Parathyroid adenoma (tissue), 2 donors: ENCODE measurements around the gene DVL1.

ENCODE experiments used
- H2AFZ ChIP-seq: fragments of 300-600 bp; sonication (generic); one replicate; pipeline ENCODE4 v1.7.0; 2017; ENCODE audit warnings: antibody characterized with exemption, mild to moderate bottlenecking
- H3K27ac ChIP-seq: fragments of 300-600 bp; sonication (generic); one replicate; pipeline ENCODE4 v1.7.0; 2017
- H3K27me3 ChIP-seq: fragments of 300-600 bp; sonication (generic); one replicate; pipeline ENCODE4 v1.7.0; 2017; ENCODE audit warnings: low read length; ENCODE audit not compliant: control insufficient read depth, insufficient read depth
- H3K36me3 ChIP-seq: fragments of 300-600 bp; sonication (generic); one replicate; pipeline ENCODE4 v1.7.0; 2017; ENCODE audit warnings: low read length; ENCODE audit not compliant: control insufficient read depth, insufficient read depth
- H3K4me1 ChIP-seq: fragments of 300-600 bp; sonication (generic); one replicate; pipeline ENCODE4 v1.7.0; 2017; ENCODE audit warnings: control low read depth
- H3K4me2 ChIP-seq: fragments of 300-600 bp; sonication (generic); one replicate; pipeline ENCODE4 v1.7.0; 2017; ENCODE audit warnings: low read length
- H3K4me3 ChIP-seq: fragments of 300-600 bp; sonication (generic); one replicate; pipeline ENCODE4 v1.7.0; 2017; ENCODE audit warnings: low read depth, low read length
- H3K79me2 ChIP-seq: fragments of 300-600 bp; sonication (generic); one replicate; pipeline ENCODE4 v1.7.0; 2017; ENCODE audit warnings: control low read depth
- H3K9ac ChIP-seq: fragments of 300-600 bp; sonication (generic); one replicate; pipeline ENCODE4 v1.7.0; 2017; ENCODE audit warnings: mild to moderate bottlenecking
- H3K9me3 ChIP-seq: fragments of 300-600 bp; sonication (generic); one replicate; pipeline ENCODE4 v1.7.0; 2017; ENCODE audit warnings: low read length; ENCODE audit not compliant: control insufficient read depth
- TF ChIP-seq, protein P1 (sequence below): fragments of 300-600 bp; sonication (generic); IDR thresholded peaks from one replicate; pipeline ENCODE4 v1.7.0; 2017; ENCODE audit warnings: antibody characterized with exemption, mild to moderate bottlenecking
- donor health status: primary hyperparathyroidism.

DVL1 gene

DNA sequence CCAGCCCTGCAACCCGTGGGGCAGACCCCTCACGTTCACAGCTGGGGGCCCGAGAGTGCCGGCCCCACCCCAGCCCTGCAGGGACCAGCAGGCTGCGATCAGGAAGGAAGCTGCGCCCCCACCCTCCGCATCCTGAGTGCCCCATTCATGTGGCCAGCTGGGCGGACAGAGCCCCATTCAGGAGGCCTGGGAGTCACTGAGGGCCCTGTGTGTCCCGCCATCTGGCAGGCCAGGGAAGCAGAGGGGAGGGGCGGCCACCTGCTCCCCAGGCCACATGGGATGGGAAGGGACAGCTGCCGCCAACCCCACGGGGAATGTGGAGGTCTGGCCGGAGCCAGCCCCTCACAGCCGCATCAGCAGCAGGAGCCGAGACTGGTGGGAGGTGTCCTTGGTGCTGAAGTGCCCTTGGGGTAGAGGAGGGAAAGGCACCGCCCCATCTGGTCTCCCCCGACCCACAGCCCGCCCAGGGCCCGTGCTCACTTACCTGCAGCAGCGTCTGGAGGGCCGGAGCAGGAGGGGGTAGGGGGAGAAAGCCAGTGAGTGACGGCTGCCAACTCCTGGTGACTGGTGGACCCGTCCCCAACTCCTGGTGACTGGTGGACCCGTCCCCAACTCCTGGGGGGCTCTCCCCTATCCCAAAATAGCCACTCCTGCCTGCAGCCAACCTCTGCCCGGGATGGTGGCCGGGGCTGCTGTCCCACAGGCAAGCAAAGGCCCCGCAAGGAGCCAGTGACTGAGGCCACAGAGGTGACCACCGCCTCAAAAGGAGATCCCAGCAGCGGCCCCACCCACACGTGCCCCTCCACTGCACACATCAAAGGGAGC lies 50.1 kb downstream of the DVL1 start:
- Histone ChIP-seq H3K27me3 (no peaks in the 10 kb centered on the region), H3K9ac (no peak overlapping the region), H3K36me3 (no peaks in the 10 kb centered on the region), H3K4me3 (no peak overlapping the region), H3K27ac (no peak overlapping the region), H3K9me3 (no peaks in the 10 kb centered on the region), H3K4me1 (no peaks in the 10 kb centered on the region), H3K4me2 (no peak overlapping the region), H3K79me2 (no peaks in the 10 kb centered on the region), H2AFZ (no peak overlapping the region)
- TF ChIP-seq, protein P1, sequence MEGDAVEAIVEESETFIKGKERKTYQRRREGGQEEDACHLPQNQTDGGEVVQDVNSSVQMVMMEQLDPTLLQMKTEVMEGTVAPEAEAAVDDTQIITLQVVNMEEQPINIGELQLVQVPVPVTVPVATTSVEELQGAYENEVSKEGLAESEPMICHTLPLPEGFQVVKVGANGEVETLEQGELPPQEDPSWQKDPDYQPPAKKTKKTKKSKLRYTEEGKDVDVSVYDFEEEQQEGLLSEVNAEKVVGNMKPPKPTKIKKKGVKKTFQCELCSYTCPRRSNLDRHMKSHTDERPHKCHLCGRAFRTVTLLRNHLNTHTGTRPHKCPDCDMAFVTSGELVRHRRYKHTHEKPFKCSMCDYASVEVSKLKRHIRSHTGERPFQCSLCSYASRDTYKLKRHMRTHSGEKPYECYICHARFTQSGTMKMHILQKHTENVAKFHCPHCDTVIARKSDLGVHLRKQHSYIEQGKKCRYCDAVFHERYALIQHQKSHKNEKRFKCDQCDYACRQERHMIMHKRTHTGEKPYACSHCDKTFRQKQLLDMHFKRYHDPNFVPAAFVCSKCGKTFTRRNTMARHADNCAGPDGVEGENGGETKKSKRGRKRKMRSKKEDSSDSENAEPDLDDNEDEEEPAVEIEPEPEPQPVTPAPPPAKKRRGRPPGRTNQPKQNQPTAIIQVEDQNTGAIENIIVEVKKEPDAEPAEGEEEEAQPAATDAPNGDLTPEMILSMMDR, result no peak

DNA sequence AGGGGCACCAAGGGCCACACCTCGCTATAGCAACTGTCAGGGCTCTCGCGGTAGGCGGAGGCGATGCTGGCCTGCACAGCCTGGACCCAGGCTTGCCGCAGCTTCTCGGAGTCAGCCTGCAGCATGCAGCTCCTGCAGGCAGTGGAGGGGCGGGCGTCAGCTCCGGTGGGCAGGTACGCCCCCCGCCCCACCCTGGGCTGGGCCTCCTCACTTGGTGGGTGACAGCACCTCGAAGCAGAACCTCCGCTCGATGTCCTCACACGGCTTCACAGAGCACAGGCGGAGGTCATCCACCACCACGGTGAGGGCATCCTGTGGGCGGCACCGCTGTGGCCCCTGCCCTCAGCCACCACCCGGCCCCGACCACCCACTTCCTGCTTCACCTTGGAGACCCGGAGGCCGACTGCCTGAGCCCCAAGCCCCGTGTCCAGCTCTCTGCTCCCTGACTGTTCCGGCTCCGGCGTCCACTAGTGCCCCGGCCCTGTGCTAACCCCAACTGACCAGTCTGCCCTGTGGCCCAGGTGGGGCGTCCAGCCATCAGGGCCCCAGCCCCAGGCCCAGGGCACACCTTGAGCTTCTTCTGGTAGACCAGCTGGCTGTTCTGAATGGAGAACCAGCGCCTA lies 51.3 kb downstream of the DVL1 start:
- H3K4me3 ChIP-seq, result no peak overlapping the region
- H3K27me3 ChIP-seq, result no peaks in the 10 kb centered on the region
- H3K4me1 ChIP-seq, result no peaks in the 10 kb centered on the region
- H3K4me2 ChIP-seq, result no peak overlapping the region
- no peak overlapping the region for H3K27ac ChIP-seq
- TF ChIP-seq, protein P1, result no peak
- H3K79me2 ChIP-seq, result no peaks in the 10 kb centered on the region
- no peaks in the 10 kb centered on the region for H3K36me3 ChIP-seq
- H2AFZ ChIP-seq, result no peak overlapping the region
- H3K9ac ChIP-seq, result no peak overlapping the region
- H3K9me3 ChIP-seq, result no peaks in the 10 kb centered on the region

DNA sequence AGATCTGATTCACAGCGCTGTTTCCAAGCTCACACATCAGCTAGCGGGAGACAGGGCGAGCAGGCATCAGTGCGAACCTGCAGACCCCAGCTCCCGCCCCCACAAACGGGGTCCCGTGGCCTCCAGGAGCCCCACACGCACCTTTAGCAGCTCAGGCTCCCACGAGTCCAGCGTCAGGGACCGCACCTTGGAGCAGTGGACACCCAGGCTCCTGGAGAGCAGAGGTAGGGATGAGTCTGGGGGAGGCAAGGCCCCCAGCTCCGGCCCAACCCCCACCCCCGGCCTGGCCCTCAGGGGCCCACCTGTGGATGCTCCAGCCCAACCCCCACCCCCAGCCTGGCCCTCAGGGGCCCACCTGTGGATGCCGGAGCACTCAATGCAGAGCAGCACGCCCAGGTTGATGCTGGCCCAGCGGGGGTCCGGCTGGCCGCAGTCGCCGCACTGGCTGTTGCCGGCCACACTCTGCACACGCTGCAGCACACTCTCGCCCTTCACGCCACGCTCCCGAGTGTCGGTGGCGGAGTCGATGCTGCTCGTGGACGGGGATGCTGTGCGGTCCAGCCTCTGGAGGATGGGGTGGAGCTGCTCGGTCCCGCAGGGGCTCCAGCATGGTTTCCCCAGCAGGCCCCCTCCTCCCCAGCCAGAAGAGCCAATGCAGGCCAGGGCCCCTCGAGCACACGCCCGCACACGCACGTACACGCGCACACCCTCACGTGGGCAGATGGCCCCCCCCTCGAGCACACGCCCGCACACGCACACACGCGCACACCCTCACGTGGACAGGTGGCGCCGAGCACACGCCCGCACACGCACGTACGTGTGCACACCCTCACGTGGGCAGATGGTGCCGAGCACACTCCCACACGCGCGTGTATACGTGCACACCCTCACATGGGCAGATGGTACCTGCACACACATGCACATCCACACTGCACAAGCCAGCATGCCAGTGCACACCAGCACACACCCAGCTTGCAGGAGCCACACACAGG lies 52.9 kb downstream of the DVL1 start:
- TF ChIP-seq, protein P1, result no peak
- H3K36me3 ChIP-seq, result no peaks in the 10 kb centered on the region

DNA sequence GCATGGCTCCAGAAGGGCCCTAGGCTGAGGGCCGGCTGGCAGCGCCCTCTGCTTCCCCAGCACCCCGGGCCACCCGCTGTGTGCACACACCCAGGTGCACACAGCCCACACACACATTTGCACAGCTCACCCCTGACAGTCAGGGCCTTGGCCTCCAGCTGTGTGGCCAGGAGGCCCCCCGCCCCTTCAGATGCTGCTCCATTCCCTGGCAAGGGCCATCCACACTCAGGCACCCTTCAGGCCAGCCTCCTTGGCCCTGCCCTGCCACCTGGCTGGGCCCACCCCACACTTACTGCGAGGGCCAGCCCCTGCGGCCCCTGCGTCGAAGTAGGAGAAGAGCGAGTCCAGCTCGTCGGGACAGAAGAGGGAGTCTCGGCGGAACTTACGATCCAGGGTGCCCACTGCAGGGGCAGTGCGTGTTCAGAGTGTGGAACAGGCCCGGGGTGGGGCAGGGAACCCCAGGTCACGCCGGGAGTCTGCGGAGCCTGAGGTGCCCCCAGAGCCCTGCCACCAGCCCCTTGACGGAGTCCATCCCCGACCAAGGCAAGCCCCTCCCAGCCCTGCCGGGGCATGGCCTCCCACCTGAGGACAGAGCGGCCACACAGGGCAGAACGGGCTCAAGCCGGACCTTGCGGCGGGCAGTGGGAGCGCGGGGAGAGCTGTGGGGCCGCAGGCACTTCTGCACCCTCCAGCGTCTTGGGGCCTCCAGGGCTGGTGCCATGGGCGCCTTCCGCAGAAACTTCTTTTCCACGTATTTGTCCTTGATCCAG lies 53.9 kb downstream of the DVL1 start:
- Histone ChIP-seq H3K27me3 (no peaks in the 10 kb centered on the region), H3K36me3 (no peaks in the 10 kb centered on the region), H3K4me2 (no peak overlapping the region), H3K4me1 (no peaks in the 10 kb centered on the region), H3K4me3 (no peak overlapping the region), H2AFZ (no peak overlapping the region), H3K9me3 (no peaks in the 10 kb centered on the region), H3K79me2 (no peaks in the 10 kb centered on the region), H3K9ac (no peak overlapping the region), H3K27ac (no peak overlapping the region)
- TF ChIP-seq, protein P1, result no peak

More for the DNA sequence above, 52.9 kb downstream of the DVL1 start:
- Histone ChIP-seq H3K9me3 (no peaks in the 10 kb centered on the region), H2AFZ (no peak overlapping the region), H3K9ac (no peak overlapping the region), H3K27me3 (no peaks in the 10 kb centered on the region), H3K4me3 (no peak overlapping the region), H3K27ac (no peak overlapping the region), H3K4me2 (no peak overlapping the region), H3K4me1 (no peaks in the 10 kb centered on the region), H3K79me2 (no peaks in the 10 kb centered on the region)
